NCI-H82 treated with DMSO at 0.1 percent for 48 hours (cell line): Measurements from ENCODE around the gene SLC8A2.

ENCODE experiments used
- DNase-seq: peaks from one replicate; lab custom pipeline; 2025; ENCODE audit not compliant: unreplicated experiment; lab: John Stamatoyannopoulos, UW

The SLC8A2 gene

DNA sequence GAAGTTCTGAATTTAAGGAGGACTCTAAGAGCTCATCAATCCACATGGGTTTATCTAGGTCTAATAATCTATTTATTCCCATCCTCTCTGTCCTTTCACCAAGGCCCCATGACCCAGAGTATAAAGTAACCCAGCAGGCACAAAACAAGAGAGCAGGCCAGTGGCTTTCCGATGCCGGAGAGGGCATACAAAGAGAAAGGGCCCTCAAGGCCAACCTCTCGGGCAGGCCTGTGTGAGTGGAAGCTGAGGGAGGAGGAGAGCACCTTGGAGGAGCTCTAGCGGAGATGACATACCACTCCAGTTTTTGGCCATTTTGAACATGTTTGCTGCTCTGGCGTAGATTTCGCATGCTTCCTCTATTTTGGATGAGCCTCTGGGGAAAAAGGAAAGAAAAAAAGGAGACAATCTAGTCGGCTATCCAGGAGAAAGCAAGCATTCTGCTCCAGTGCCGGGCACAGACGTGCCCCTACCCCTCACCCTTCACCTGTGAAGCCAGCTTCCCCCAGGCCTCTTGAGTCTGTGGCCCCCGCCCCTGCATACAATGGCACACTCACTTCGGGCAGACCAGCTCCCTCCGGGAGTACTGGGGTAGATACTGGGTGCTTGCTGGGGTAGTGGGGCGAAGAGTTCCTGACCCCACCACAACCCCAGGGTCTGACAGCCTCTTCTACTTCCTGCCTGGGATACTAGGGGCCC, 31.6 kb upstream of the SLC8A2 start:
- DNase-seq = no peak

DNA sequence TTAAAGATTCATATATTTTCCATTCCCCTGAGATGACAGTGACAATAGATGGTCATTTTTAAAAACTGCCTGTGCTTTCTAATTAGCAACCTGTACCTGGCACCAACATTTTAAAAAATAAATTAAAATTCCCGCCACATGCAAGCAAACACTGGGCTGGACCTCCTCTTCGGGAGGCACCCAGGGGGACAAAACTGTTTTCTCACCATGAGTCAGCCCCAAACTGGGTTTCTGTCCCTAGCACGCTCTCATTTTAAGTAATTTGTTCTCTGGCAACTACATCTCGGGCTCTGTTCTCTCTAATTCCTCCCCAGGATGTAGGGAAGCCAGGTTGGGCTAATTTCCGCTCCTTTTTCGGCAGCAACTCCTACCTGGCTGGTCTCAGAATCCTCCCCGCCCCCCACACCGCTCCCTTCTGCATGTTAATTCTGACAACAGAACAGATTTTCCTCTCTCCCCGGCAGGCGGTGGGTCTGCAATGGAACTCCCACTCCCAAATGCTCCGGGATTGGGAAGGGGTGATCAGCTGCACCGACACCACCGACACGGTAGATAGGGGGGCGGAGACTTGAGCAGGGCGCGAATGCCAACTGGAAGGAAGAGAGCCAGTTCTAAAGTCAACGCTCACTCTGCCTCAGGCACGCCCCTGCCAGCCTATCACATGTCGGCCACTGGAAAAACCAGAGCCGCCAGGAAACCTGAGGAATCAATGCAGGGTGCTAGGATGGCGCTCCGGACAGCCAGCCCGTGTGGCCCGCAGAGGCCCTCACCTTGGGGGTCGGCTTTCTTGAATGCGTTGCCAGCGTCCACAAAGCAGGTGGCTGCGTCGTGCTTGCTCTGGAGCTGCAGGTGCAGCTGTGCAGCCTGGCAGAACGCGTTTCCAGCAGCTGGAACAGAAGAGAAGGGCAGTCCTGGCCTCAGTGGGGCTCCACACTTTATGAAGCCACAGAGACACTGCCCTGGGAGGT, 28.5 kb upstream of the SLC8A2 start:
- no peak for DNase-seq

DNA sequence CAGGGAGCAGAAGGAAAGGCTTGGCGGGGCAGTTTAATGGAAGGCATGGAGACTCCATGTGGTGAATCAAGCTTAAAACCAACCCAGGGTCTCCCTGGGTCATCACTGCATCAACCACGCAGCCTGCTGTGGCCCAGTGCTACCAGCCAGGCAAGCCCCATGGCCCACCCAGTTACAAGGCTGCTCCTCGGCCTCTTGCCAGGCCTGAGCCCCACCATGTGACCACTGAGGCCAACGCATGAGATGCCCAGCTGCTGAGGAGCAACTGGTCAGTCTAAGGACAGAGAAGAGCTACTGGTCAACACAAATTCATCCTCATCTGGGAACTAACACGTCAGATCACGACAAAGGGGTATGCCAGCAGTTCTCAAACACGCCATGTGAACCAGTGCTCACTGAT, 27.7 kb upstream of the SLC8A2 start:
- DNase-seq = no peak

DNA sequence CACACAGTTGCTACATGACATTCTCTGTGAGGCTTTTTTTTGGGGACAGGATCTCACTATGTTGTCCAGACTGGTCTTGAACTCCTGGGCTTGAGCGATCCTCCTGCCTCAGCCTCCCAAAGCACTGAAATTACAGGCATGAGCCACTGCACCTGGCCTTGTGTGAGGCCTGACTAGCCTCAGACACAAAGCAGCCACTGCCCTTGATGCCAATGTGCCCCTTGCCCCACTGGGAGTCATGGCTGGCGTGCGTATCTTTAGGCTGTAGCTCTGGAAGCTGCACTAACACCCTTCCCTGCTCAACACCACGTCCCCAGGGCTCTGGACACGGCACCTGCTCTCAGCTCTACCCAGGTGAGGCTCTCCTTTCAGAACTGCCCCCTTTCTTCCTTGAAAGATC, 26.9 kb upstream of the SLC8A2 start:
- no peak for DNase-seq

DNA sequence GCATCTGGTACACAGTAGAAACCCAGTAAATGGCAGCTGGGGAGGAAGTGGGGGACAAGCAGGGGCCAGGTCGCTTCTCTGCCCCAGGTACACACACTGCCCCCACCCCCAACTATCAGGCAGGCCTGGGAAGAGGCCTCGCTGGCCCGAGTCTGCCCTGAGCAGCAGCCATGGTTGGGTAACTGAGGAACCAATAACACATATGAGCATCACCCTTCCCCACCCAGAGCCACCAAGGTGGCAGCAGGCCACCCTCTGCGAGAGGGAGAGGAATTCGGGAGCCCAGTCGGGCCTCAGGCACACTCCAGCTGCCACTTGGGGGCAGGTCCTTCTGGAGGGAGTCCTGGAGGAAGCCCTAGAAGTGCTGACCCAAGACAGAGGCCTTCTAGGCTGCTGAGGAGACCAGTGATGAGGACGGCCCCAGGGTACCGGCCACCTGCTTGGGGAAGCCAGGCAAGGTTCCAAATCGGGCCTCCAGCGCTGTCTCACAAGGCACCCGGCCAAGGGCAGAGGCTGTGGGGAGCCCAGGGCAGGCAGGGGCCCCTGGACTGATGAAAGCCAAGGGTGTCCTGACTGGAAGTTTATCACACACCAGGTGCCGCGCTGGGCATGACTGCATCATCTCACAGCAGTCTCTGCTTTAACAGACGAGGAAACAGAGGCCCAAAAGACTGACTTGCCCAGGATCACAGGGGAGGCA, 26.3 kb upstream of the SLC8A2 start:
- no peak for DNase-seq

DNA sequence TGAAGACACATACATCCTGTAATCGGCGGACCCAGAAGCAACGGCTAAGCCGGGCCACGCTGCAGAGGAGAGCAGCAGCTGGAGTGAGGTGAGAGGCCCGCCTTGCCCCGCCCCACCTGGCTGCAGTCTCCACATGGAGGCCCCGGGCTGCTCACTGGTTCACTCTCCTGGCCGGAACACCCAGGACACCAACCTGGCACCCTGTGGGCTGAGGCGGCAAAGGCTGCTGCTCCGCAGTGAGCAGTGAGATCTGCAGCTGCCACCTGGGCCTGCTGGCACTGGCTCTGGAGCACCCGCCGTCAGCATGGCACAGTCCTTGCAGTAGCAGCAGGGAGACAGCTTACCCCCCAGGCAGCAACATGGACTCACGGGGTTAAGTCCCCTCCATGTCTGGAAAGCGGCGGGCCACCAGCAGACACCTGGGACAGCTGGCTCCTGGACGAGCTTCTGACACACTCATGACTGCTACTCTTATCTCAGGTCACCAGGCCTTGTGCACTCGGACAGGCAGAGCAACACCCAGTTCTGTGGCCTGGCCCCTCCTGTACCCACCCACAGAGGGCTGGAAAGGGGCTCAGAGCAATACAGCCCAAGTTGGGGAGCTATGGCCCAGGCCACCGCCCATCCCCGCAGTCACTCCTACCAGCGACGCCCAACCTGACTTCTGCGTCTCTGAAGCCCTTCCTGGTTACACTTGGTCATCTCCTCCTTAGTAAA, 25.5 kb upstream of the SLC8A2 start:
- DNase-seq = no peak

DNA sequence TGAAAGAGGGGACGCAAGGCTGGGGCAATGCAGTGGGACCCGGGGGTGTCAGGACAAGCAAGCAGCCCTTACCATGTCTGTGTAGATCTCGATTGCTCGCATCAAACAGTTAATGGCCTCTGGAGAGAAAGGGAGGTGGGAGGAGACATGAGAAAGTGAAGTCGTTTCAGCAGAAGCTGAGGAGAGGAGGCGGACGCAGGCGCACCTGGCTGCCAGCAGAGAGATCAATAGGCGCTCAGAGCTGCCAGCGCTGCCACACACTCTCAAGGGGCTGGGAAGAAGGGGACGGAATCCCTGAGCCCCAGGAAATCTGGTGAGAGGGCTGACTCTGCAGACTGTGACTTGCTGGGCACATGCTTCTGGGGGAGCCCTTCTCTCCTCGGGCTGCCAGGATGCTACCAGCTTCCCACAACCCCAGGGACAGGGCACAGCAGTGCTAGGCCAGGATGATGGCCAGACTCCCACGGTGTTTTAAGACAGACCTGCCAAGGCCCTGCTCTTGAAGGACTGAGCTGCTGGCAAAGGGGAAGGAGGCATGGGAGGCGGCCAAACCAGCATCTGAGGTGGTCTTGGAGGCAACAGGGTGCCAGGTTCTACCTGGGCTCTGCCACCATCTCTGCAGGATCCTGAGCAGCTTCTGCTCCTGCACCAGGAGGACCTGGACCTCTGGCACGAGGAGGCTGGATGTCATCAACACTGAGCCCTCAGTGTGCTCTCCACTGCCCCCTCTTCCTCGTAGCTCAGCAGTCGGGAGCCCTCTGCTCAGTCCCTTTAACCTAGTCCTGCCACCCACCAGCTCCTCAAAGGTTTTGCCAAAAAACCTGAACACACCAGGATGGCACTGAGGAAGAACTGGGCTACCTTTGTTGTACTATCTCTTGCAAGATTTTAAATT, 24.0 kb upstream of the SLC8A2 start:
- DNase-seq = no peak

DNA sequence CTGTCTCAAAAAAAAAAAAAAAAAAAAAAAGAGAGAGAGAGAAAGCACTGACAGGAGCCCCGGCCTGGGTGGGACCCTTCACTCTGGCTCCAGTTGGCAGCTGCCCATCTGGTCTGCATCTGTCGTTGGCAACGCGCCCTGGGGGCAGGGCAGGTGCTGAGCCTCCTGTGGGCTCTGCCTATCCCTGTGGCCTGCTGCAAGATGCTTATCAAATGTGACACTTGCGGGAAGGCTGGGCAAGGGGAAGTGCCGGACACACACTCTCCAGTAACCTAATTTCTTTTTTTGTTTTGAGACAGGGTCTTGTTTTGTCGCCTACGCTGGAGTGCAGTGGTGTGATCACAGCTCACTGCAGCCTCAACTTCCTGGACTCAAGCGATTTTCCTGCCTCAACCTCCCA, 23.0 kb upstream of the SLC8A2 start:
- DNase-seq = no peak

DNA sequence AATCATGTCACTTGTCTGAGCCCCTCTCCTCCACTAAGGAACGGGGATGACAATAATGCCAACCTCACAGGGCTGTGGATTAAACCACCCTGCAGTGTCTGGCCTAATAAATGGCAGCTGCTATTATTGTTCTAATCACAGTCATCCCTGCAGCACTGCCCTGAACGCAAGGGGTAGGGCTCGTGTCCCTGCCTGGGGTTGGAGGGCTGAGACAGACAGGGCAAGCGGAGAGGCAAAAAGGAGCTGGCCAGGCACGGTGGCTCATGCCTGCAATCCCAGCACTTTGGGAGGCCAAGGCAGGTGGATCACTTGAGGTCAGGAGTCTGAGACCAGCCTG, 22.5 kb upstream of the SLC8A2 start:
- no peak for DNase-seq

DNA sequence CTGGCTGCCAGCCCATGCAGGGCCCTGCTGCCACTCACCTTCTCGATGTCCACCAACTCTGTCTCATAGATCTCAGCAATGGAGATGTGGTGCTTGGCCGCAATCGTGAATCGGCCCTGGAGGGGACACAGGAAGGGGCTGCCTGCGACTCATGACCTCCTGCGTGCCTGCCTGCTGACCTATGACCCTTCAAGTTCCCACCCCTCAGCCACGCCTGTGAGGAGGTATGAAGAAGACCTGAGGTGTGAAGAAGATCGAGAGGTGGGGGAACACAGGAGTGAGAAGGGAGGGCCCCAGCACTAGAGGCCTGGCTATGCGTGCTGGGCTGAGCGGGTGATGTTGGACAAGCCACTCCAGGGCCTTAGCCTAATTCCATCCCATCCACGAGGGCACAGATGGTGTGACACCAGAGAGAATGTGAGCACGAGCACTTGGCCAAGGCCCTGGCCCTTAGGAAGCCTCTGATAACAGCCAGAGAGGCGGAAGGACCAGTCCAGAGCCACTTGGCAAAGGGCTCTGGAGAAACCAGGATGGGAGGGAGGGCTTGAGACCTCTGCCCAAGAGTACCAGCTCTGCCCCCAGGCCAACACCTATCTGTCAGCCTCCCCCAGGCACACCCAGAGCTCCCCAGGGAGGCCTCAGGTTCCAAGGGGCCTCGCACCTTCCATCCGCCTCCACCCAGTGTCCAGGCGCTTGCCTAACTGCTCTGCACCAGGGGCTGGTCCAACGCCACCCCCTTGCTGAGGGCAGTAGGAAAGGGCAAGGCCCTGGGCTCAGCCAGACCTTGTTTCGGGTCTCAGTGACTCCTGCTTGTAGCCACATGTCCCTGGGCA, 21.9 kb upstream of the SLC8A2 start:
- DNase-seq = no peak

DNA sequence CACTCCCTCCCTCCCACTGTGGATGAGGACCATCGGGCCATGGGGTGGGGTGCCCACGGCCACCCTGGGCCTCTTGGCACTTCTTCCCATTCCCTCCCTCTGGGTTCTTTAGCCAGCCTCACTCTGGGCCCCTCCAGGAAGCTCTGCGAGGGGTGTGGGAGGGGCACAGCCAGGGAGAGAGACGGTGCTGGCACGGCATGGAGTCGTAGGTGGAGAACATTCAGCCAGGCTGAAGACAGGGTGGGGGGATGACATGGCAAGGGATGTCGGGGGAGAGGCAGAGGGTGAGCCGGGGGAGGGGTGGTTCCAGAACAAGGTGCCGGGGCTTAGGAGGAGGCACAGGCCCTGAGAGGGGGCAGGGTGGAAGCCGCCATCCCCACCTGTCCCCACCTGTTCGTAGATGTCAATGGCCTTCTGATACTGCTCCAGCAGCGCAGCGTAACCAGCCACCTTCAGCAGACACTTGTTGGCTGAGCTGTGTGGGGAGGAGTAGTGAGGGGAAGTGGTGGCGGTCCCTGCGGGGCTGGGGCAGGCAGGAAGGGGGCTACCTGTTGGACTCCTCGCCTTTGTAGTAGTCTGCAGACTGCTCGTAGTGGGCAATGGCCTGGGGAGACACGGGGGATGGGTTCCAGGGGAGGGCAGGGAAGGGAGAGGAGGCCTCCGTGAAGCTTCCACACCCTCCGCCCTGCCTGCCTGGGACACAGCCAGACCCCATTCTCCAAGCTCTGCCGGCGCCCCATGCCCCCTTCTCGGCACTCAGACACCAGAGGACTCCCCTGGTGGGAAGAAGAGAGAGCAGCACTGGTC, 21.1 kb upstream of the SLC8A2 start:
- no peak for DNase-seq

DNA sequence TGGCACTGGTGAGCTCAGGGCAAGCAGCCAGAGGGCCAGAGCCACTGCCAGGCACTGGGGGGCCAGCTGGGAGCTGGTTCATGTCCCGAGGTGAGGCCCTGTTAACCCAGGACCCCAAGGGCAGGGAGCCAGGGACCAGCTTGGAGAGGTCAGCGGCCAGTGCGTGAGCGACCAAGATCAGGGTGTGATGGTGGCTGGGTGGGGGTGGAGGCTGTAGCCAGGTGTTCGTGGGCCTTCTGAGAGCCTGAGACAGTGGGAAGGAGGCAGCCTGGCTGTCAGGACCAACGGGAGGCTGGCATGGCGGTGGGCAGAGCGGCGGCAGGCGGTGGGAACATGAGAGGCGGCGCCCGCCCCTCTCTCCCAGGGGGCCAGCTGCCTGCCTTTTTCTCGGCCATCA, 20.4 kb upstream of the SLC8A2 start:
- DNase-seq = no peak

DNA sequence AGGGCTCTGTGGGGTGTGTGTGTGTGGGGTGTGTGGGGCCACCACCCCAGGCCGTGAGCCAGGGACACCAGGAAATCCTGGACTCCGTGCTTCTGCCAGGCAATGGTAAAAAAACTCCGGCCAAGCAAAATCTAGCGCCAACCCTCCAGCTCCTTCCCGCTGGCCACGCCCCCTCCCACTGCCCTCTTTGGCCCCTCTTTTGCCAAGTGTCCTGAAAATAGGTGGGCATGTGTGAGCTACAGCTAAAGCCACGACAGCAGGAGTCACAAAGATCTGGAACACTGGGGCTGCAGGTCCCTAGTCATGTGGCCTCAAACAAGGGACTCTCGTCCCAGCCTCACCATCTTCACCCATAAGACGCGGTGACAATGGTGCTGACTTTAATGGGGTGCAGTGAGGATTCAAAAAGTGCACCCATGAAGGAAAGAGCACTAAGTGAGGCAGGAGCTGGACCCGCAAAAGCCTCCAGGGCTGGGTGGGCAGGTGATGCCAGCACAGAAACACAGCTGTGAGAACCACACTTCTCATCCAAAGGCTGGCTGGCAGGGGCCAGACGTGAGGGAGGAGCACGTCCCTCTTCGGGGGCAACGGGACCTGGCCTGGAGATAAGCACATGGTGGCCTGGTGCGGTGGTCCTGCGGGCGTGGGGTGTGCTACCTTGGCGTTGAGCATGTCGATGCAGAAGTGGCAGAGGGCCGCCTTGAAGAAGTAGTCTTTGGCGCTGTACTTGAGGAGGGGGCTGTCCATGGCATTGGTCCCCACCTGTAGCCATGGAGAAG, 19.9 kb upstream of the SLC8A2 start:
- no peak for DNase-seq

DNA sequence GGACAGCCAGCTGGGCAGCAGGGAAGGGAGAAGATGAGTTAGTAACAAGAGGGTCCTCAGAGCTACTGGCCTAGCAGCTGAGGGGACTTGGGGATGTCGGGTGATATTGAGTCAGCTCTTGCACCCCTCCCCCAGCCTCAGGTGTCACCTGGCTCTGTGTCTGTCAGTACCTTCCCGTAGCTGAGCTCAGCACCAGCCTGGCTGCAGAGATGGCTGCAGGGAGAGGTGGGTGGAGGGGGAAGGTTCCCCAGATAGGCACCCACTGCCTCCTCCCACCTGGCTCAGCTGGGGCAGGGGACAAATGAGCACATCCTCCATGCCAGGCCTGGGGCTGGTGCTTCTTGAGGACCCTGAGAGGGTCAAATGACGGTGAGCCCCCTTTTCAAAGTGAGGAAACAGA, 19.2 kb upstream of the SLC8A2 start:
- no peak for DNase-seq

DNA sequence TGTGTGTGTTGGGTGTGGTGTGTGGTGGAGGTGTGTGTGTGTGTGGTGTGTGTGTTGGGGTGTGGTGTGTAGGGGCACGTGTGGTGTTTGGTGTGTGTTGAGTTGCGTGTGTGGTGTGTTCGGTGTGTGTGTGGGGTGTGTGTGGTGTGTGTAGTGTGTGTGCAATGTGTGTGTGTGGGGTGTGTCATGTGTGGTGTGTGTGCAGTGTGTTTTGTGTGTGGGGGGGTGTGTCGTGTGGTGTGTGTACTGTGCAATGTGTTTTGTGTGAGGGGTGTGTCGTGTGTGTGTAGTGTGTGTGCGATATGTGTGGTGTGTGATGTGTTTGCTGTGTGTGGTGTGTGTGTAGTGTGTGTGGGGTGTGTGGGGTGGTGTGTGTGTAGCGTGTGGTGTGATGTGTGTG, 18.3 kb upstream of the SLC8A2 start:
- no peak for DNase-seq

DNA sequence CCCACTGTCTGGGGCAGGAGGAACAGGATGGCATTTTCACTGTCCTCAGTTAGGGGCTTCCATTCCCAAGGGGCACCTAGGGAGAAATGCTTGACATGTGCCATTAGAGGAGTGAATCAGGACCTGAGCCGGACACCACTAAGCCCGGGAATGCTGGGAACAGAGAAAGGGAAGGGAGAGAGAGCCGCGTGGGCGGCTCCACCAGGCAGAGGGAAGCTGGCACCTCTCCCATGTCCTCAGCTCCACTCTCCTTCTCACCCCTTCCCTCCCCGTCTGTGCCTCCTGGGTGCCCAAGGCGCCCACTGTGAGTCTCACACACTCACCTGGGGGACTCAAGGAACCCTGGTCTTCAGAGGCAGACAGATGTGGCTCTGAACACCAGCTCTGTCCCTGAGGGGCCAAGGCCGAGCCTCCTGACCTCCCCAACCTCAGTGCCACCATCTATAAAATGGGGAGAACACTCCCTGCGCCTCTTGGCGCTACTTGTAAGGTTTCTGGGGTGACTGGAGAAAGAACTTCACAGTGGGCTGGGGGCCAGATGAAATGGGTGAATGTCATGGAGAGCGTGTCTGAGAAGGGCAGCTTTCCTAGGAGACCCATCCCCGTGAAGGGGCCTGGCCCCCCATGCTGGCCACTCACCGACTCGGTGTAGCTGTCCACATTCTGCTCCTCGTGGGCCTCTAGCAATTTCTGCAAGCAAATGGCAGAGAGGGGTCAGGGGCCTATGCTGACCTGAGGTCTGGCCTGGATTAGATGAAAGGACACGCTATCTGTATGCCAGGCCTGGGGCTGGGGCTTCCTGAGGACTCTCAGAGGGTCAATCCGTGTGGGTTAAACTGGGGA, 17.6 kb upstream of the SLC8A2 start:
- no peak for DNase-seq
